ENCODE data around the gene CXorf38.

DNA sequence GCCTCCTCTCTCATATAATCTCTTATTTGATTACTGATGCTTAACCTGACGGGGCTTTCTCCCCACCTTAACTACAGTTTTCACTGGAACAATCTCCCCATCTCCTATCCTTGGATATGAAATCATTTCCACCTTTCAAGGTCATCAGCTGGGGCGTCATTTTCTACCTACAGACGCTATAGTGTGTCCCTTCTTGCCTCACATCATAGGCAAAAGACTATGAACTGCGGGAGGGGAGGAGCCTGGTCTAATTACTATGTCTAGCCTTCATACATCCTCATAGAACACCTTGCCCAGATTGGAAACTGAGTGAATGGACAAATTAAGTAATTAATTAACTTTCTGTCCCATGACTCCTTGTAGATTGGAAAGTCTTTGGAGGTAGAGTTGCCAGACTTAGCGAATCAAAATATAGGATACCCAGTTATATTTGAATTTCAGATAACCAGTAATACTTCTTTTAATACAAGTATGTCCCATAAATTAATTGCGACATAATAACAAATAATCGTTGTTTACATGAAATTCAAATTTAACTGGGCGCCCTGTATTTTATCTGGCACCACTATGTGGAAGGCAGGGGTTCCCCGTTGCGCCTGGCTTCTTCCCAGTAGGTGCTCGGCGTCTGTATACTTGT, 67.3 kb downstream of the CXorf38 start:
- TF ChIP-seq, protein P1, sequence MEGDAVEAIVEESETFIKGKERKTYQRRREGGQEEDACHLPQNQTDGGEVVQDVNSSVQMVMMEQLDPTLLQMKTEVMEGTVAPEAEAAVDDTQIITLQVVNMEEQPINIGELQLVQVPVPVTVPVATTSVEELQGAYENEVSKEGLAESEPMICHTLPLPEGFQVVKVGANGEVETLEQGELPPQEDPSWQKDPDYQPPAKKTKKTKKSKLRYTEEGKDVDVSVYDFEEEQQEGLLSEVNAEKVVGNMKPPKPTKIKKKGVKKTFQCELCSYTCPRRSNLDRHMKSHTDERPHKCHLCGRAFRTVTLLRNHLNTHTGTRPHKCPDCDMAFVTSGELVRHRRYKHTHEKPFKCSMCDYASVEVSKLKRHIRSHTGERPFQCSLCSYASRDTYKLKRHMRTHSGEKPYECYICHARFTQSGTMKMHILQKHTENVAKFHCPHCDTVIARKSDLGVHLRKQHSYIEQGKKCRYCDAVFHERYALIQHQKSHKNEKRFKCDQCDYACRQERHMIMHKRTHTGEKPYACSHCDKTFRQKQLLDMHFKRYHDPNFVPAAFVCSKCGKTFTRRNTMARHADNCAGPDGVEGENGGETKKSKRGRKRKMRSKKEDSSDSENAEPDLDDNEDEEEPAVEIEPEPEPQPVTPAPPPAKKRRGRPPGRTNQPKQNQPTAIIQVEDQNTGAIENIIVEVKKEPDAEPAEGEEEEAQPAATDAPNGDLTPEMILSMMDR (IDR thresholded peaks at IDR 0.05 in 4 of 5, conservative IDR thresholded peaks at IDR 0.05 in 1 of 5), result no peak
- no peak for TF ChIP-seq POLR2A (IDR thresholded peaks at IDR 0.05)
